PC-3 (cell line): ENCODE results near the gene ETV2. TPM values are rescaled to one million over a fixed set of nuclear protein-coding genes. Genes with fewer than 3 reads are reported as not detected.

Experiments used
- total RNA-seq: library from RNA; depleted of rRNA; stranded (reverse); fragments of >200 nt; gene quantifications from 2 replicates; pipeline ENCODE4 v1.2.3, GENCODE V29; 2014; rRNA removed

The ETV2 gene
- total RNA-seq, 1 experiment from 2014 or later, result 0.36 TPM

Other genes with a start within 250 kb of the ETV2 start
- not detected in 2 replicates for gene FFAR2, start 193.5 kb upstream of the ETV2 start, total RNA-seq
- not detected in 2 replicates for gene KRTDAP, start 151.3 kb upstream of the ETV2 start, total RNA-seq
- 128 and 144 TPM in 2 replicates for gene DMKN, start 128.1 kb upstream of the ETV2 start, total RNA-seq
- gene SBSN, start 113.4 kb upstream of the ETV2 start, total RNA-seq, result 0.26 and 2.1 TPM in 2 replicates
- gene GAPDHS, start 108.3 kb upstream of the ETV2 start, total RNA-seq, result not detected in 2 replicates
- gene TMEM147, start 96.1 kb upstream of the ETV2 start, total RNA-seq, result 191 and 206 TPM in 2 replicates
- not detected in 2 replicates for gene ATP4A, start 78.1 kb upstream of the ETV2 start, total RNA-seq
- not detected in 2 replicates for gene PMIS2, start 55.6 kb upstream of the ETV2 start, total RNA-seq
- 25.9 and 26.4 TPM in 2 replicates for gene HAUS5, start 29.0 kb upstream of the ETV2 start, total RNA-seq
- 81.6 and 126 TPM in 2 replicates for gene RBM42, start 12.7 kb upstream of the ETV2 start, total RNA-seq
- gene COX6B1, start 6.6 kb downstream of the ETV2 start, total RNA-seq, result 405 and 563 TPM in 2 replicates
- gene UPK1A, start 24.8 kb downstream of the ETV2 start, total RNA-seq, result not detected in 2 replicates
- gene ZBTB32, start 62.8 kb downstream of the ETV2 start, total RNA-seq, result not detected in 2 replicates
- 10.8 and 23.4 TPM in 2 replicates for gene KMT2B, start 76.3 kb downstream of the ETV2 start, total RNA-seq
- 0.81 and 9.3 TPM in 2 replicates for gene IGFLR1, start 100.7 kb downstream of the ETV2 start, total RNA-seq
- 7.8 and 16.4 TPM in 2 replicates for gene U2AF1L4, start 103.7 kb downstream of the ETV2 start, total RNA-seq
- gene PSENEN, start 103.9 kb downstream of the ETV2 start, total RNA-seq, result 34.3 and 42.9 TPM in 2 replicates
- 4.6 and 8.2 TPM in 2 replicates for gene LIN37, start 106.8 kb downstream of the ETV2 start, total RNA-seq
- not detected in 2 replicates for gene HSPB6, start 115.3 kb downstream of the ETV2 start, total RNA-seq
- 5.5 and 6.1 TPM in 2 replicates for gene PROSER3, start 116.4 kb downstream of the ETV2 start, total RNA-seq
- gene ARHGAP33, start 133.8 kb downstream of the ETV2 start, total RNA-seq, result 3.7 and 5.4 TPM in 2 replicates
- gene PRODH2, start 171.1 kb downstream of the ETV2 start, total RNA-seq, result not detected in 2 replicates
- not detected in 2 replicates for gene NPHS1, start 210.8 kb downstream of the ETV2 start, total RNA-seq
- not detected in 2 replicates for gene KIRREL2, start 215.2 kb downstream of the ETV2 start, total RNA-seq
- gene APLP1, start 226.8 kb downstream of the ETV2 start, total RNA-seq, result 21.1 and 23.2 TPM in 2 replicates